Ishikawa (cell line): ENCODE results near the gene AMN.

Experiments
- CEBPB ChIP-seq: IDR thresholded peaks from 2 replicates; pipeline ENCODE4 v1.6.1; 2012
- CREB1 ChIP-seq: IDR thresholded peaks from 2 replicates; pipeline ENCODE4 v1.6.1; 2012; ENCODE audit warnings: low read depth
- EGR1 ChIP-seq: IDR thresholded peaks from 2 replicates; pipeline ENCODE4 v1.6.1; 2012
- EP300 ChIP-seq: IDR thresholded peaks from 2 replicates; pipeline ENCODE4 v1.6.1; 2012; ENCODE audit warnings: borderline replicate concordance
- FOXM1 ChIP-seq: IDR thresholded peaks from 2 replicates; pipeline ENCODE4 v1.6.1; 2012; ENCODE audit warnings: low read depth, borderline replicate concordance
- MAX ChIP-seq: IDR thresholded peaks from 2 replicates; pipeline ENCODE4 v1.6.1; 2012
- NFIC ChIP-seq: IDR thresholded peaks from 2 replicates; pipeline ENCODE4 v1.6.1; 2012
- RAD21 ChIP-seq: IDR thresholded peaks from 2 replicates; pipeline ENCODE4 v1.6.1; 2012; ENCODE audit warnings: low read depth
- REST ChIP-seq: IDR thresholded peaks from 2 replicates; pipeline ENCODE4 v1.6.1; 2012; ENCODE audit warnings: low read depth, mild to moderate bottlenecking
- TAF1 ChIP-seq: IDR thresholded peaks from 2 replicates; pipeline ENCODE4 v1.6.1; 2012; ENCODE audit warnings: low read depth, mild to moderate bottlenecking
- TCF12 ChIP-seq: IDR thresholded peaks from 2 replicates; pipeline ENCODE4 v1.6.1; 2012; ENCODE audit warnings: low read depth
- TEAD4 ChIP-seq: IDR thresholded peaks from 2 replicates; pipeline ENCODE4 v1.6.1; 2012
- USF1 ChIP-seq: IDR thresholded peaks from 2 replicates; pipeline ENCODE4 v1.6.1; 2012
- YY1 ChIP-seq: IDR thresholded peaks from 2 replicates; pipeline ENCODE4 v1.6.1; 2012; ENCODE audit warnings: low read depth
- ZBTB7A ChIP-seq: IDR thresholded peaks from 2 replicates; pipeline ENCODE4 v1.6.1; 2012; ENCODE audit warnings: low read depth

The AMN gene

GRCh38 chr14:102908766-102909455 lies 13.6 kb upstream of the AMN start:
- no peak for TF ChIP-seq YY1
- TF ChIP-seq NFIC: no peak
- TF ChIP-seq USF1: no peak
- TF ChIP-seq RAD21: no peak
- no peak for TF ChIP-seq MAX
- no peak for TF ChIP-seq REST
- no peak for TF ChIP-seq FOXM1
- TF ChIP-seq CEBPB: no peak
- TF ChIP-seq EP300: no peak
- no peak for TF ChIP-seq CREB1
- no peak for TF ChIP-seq TEAD4
- no peak for TF ChIP-seq EGR1
- TF ChIP-seq TAF1: no peak
- TF ChIP-seq ZBTB7A: no peak
- TF ChIP-seq TCF12: no peak

- no peak for TF ChIP-seq MAX
- no peak for TF ChIP-seq CEBPB
- no peak for TF ChIP-seq RAD21
- TF ChIP-seq ZBTB7A: no peak
- no peak for TF ChIP-seq TEAD4
- TF ChIP-seq EGR1: no peak
- TF ChIP-seq USF1: no peak
- TF ChIP-seq CREB1: no peak
- TF ChIP-seq TAF1: no peak
- TF ChIP-seq NFIC: no peak
- no peak for TF ChIP-seq TCF12
- no peak for TF ChIP-seq EP300
- no peak for TF ChIP-seq REST
- no peak for TF ChIP-seq YY1
- no peak for TF ChIP-seq FOXM1
These were observed 13.0 kb upstream of the AMN start for GRCh38 chr14:102909462-102909861.

- TF ChIP-seq RAD21 (no peak), CEBPB (no peak), NFIC (no peak), TEAD4 (no peak), FOXM1 (no peak), REST (no peak), EP300 (no peak), MAX (no peak), ZBTB7A (no peak), USF1 (no peak), TCF12 (no peak), YY1 (no peak), TAF1 (no peak), CREB1 (no peak), EGR1 (no peak)
These were observed 12.6 kb upstream of the AMN start for GRCh38 chr14:102909911-102910310.
